ENCODE results near the gene STK36. TPM values are rescaled to one million over a fixed set of nuclear protein-coding genes. Genes with fewer than 3 reads are reported as not detected.

STK36 gene
- total and polyA plus RNA-seq, 2 donors (not counting 3 experiments of a cell fraction or from before 2014, with no cell fraction given): 40.9 to 65.2 TPM

- Histone ChIP-seq H3K36me3 (ENCODE audit: control insufficient read depth in 2 of 2, extremely low read depth in 1 of 2, insufficient read depth in 2 of 2, low read length in 2 of 2) (peaks cover 24 to 52% of the 10 kb centered on the region in 2 experiments), H3K4me1 (ENCODE audit: control insufficient read depth, extremely low read depth, insufficient read depth, low read length) (peaks cover 6% of the 10 kb centered on the region), H3K79me2 (ENCODE audit: control insufficient read depth, insufficient read depth, low read length) (peaks cover 9% of the 10 kb centered on the region), H3K9ac (replicated peaks; ENCODE audit: extremely low read depth, insufficient read depth, low read length) (no peak overlapping the region), H4K20me1 (replicated peaks; ENCODE audit: control insufficient read depth, extremely low read depth, insufficient read depth, low read length) (no peaks in the 10 kb centered on the region), H3K4me3 (replicated peaks in 1 of 3; ENCODE audit: insufficient read depth in 1 of 3, low read depth in 1 of 3, low read length in 3 of 3) (no peak overlapping the region), H3K27ac (ENCODE audit: insufficient read depth, low read depth, low read length) (no peak overlapping the region), H3K4me2 (ENCODE audit: insufficient read depth, low read length) (no peak overlapping the region), H2AFZ (ENCODE audit: low read depth, low read length) (no peak overlapping the region), H3K9me3 (replicated peaks; ENCODE audit: control insufficient read depth, insufficient read depth, low read length) (no peaks in the 10 kb centered on the region), H3K9me1 (replicated peaks; ENCODE audit: control insufficient read depth, extremely low read depth, insufficient read depth, low read length) (no peaks in the 10 kb centered on the region), H3K27me3 (ENCODE audit: control insufficient read depth in 2 of 2, insufficient read depth in 2 of 2, low read length in 2 of 2) (no peaks in the 10 kb centered on the region)
- FAIRE-seq: no peak
- no peak for DNase-seq (ENCODE audit: low read depth, low spot score)
- TF ChIP-seq POLR2AphosphoS5 (IDR thresholded peaks at IDR 0.05; ENCODE audit: insufficient read depth, low read depth, low read length) (no peak), MYC (IDR thresholded peaks at IDR 0.05; ENCODE audit: low read depth, low read length) (no peak), POLR2A (IDR thresholded peaks at IDR 0.05; ENCODE audit: low read depth, low read length) (no peak), EZH2 (IDR thresholded peaks at IDR 0.05; ENCODE audit: borderline replicate concordance, low read depth, low read length, severe bottlenecking) (no peak), FOS (IDR thresholded peaks at IDR 0.05; ENCODE audit: borderline replicate concordance, insufficient read depth, low read length) (no peak), CTCF (IDR thresholded peaks at IDR 0.05; ENCODE audit: extremely low read depth in 1 of 2, insufficient read depth in 1 of 2, low read depth in 1 of 2, low read length in 2 of 2) (no peak), MAX (IDR thresholded peaks at IDR 0.05; ENCODE audit: insufficient read depth, insufficient read length) (no peak), JUN (IDR thresholded peaks at IDR 0.05; ENCODE audit: borderline replicate concordance, insufficient read depth, insufficient read length, low read depth) (no peak), GATA2 (IDR thresholded peaks at IDR 0.05; ENCODE audit: insufficient read depth, insufficient read length, low read depth, low read length) (no peak)
- ChIA-PET POLR2A (no interaction called here), CTCF (no interaction called here)
- BruUV-seq (replicated peaks): no TSS peak
- intact Hi-C loops (cut with micrococcal nuclease): no loop called here
- dilution Hi-C loops (cut with MboI; ENCODE audit: extremely low pct_ligation_motif_present, low sequenced_read_pairs): no loop called here
Observed at GRCh38 chr2:218643751-218644310, 28.1 kb upstream of the STK36 start.
